Pons (tissue), 1 donor: Measurements from ENCODE around the gene AADACL4.
"Not testable (repeated sequence)": the region's sequence is repeated elsewhere in the genome, so short reads cannot be mapped to it uniquely, and the experiment has no call there.

Experiments used
- DNase-seq: peaks from one replicate; pipeline ENCODE4 v3.0.0-alpha.2; 2016; ENCODE audit warnings: low spot score

Gene AADACL4

GRCh38 chr1:12712076-12712475 lies 68.2 kb downstream of the AADACL4 start:
- DNase-seq = no peak

DNA sequence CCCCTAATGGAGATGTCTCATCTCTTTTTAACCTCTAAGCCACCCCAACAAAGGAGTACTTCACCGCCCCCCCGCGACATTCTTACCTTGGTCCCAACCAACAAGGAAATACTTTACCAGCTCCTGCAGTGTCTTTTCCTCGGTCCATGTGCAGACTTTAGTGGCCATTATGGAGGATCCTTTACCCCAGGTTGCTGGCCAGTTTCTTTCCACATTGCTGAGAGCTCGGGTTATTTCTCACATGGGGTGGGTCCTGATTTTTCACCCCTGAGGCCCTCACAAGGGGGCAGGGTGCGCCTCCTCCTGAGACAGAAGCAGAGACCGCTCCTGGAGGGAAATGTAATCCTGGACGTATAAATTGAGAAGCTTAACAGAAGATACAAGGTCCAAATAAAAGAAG lies 69.0 kb downstream of the AADACL4 start:
- DNase-seq = no peak

- not testable (repeated sequence) for DNase-seq
Observed at GRCh38 chr1:12713651-12714050, 69.8 kb downstream of the AADACL4 start.

- no peak for DNase-seq
Observed at GRCh38 chr1:12714710-12715475, 71.0 kb downstream of the AADACL4 start.

GRCh38 chr1:12715896-12716437 lies 72.1 kb downstream of the AADACL4 start, which contains the start of gene AADACL3:
AADACL3 (plus strand) TSS chr1:12716110; CDS start chr1:12716177, 67 bp downstream.
- DNase-seq = no peak
